Femur (tissue), 1 donor: ENCODE results near the gene CACUL1.
"Not testable (repeated sequence)": the region's sequence is repeated elsewhere in the genome, so short reads cannot be mapped to it uniquely, and the experiment has no call there.

Experiments used
- DNase-seq: peaks from one replicate; pipeline ENCODE4 v3.0.0-alpha.2; 2017

The CACUL1 gene

GRCh38 chr10:118754556-118755423 is at the start of gene CACUL1:
TSS of gene CACUL1 (minus strand) at chr10:118754970. CDS start at chr10:118754762, 208 bp downstream.
- peak; percentile 100 for DNase-seq

GRCh38 chr10:118804262-118804773 is 49.5 kb upstream of the CACUL1 start:
- DNase-seq = no peak

- DNase-seq = no peak
Observed at GRCh38 chr10:118802126-118802793, 47.5 kb upstream of the CACUL1 start.

GRCh38 chr10:118800920-118801319 is 46.1 kb upstream of the CACUL1 start:
- DNase-seq = peak; percentile 49

- DNase-seq = no peak
Observed at GRCh38 chr10:118799777-118800176, 45.0 kb upstream of the CACUL1 start.

GRCh38 chr10:118798231-118798662 is 43.5 kb upstream of the CACUL1 start:
- DNase-seq = peak; percentile 60

- not testable (repeated sequence) for DNase-seq
Observed at GRCh38 chr10:118794971-118795370, 40.2 kb upstream of the CACUL1 start.

GRCh38 chr10:118793545-118793944 is 38.8 kb upstream of the CACUL1 start:
- no peak for DNase-seq

- peak; percentile 50 for DNase-seq
Observed at GRCh38 chr10:118792526-118792925, 37.8 kb upstream of the CACUL1 start.

GRCh38 chr10:118790058-118790457 is 35.3 kb upstream of the CACUL1 start:
- DNase-seq = no peak

- DNase-seq = no peak
Observed at GRCh38 chr10:118785551-118785950, 30.8 kb upstream of the CACUL1 start.

- no peak for DNase-seq
Observed at GRCh38 chr10:118783776-118784545, 29.2 kb upstream of the CACUL1 start.

- DNase-seq = not testable (repeated sequence)
Observed at GRCh38 chr10:118782916-118783465, 28.2 kb upstream of the CACUL1 start.

- DNase-seq = no peak
Observed at GRCh38 chr10:118781541-118781940, 26.8 kb upstream of the CACUL1 start.

- no peak for DNase-seq
Observed at GRCh38 chr10:118778727-118779126, 24.0 kb upstream of the CACUL1 start.

- DNase-seq = no peak
Observed at GRCh38 chr10:118776960-118777359, 22.2 kb upstream of the CACUL1 start.

- no peak for DNase-seq
Observed at GRCh38 chr10:118776033-118776432, 21.3 kb upstream of the CACUL1 start.

GRCh38 chr10:118775478-118775877 is 20.7 kb upstream of the CACUL1 start:
- DNase-seq = no peak

GRCh38 chr10:118773041-118773440 is 18.3 kb upstream of the CACUL1 start:
- no peak for DNase-seq

- no peak for DNase-seq
Observed at GRCh38 chr10:118771976-118772375, 17.2 kb upstream of the CACUL1 start.

GRCh38 chr10:118769898-118770600 is 15.3 kb upstream of the CACUL1 start:
- DNase-seq = no peak
